B cell (primary cell): ENCODE data around the gene CYREN. TPM values are rescaled to one million over a fixed set of nuclear protein-coding genes. Genes with fewer than 3 reads are reported as not detected.

Source experiments
- ATAC-seq: fragments of 200-7000 bp; cut with Tn5 transposase; one replicate; pipeline ENCODE4 v1.10.0; 2021; ENCODE audit warnings: low read depth, mild to moderate bottlenecking, moderate number of reproducible peaks, moderate library complexity
- CTCF ChIA-PET: fragments of 350-600 bp; sonication (Branson Sonifier 250); formaldehyde crosslinking; loops from one replicate; lab custom pipeline; 2021; ENCODE audit warnings: antibody characterized with exemption, inconsistent platforms; lab: Charles Lee
- POLR2A ChIA-PET: fragments of 350-600 bp; sonication (Branson Sonifier 250); formaldehyde crosslinking; loops from one replicate; lab custom pipeline; 2021; ENCODE audit warnings: antibody characterized with exemption; lab: Charles Lee
- DNase-seq: peaks from one replicate; pipeline ENCODE4 v3.0.0; 2013
- H2AFZ ChIP-seq: 2 replicates; pipeline ENCODE4 v1.6.1; 2012; ENCODE audit warnings: mild to moderate bottlenecking, low read depth, low read length; ENCODE audit not compliant: insufficient read depth, poor library complexity, severe bottlenecking
- H3K27ac ChIP-seq, 2 donors: 1 replicate in 1 of 2; 2 replicates in 1 of 2; pipeline ENCODE4 v1.5.1; 2012 to 2013; ENCODE audit warnings: low read length in 2 of 2, mild to moderate bottlenecking in 2 of 2, moderate library complexity in 1 of 2
- H3K27me3 ChIP-seq, 4 experiments: fragments of 200-600 bp in 1 of 4; sonication (generic) in 1 of 4; replicated peaks in 1 of 4; 1 replicate in 2 of 4; 2 replicates in 2 of 4; pipeline versions ENCODE4 v1.6.1 to v1.7.0; 2013 to 2016; ENCODE audit warnings: low read length in 3 of 4, mild to moderate bottlenecking in 2 of 4, mixed read lengths in 1 of 4, moderate library complexity in 1 of 4; ENCODE audit not compliant: insufficient read depth in 4 of 4, control insufficient read depth in 3 of 4; ENCODE audit errors: control extremely low read depth in 1 of 4
- H3K36me3 ChIP-seq, 2 experiments: replicated peaks in 1 of 2; 1 replicate in 1 of 2; 2 replicates in 1 of 2; pipeline versions ENCODE4 v1.6.1 to v1.7.1; 2013; ENCODE audit warnings: low read length in 1 of 2; ENCODE audit not compliant: insufficient read depth in 2 of 2, control insufficient read depth in 1 of 2; ENCODE audit errors: control extremely low read depth in 1 of 2, extremely low read depth in 1 of 2
- H3K4me1 ChIP-seq, 2 donors: fragments of 200-600 bp in 1 of 2; sonication (generic) in 1 of 2; 1 replicate in 1 of 2; 2 replicates in 1 of 2; pipeline versions ENCODE4 v1.5.1 to v1.6.1; 2013 to 2017; ENCODE audit warnings: low read length in 2 of 2; ENCODE audit not compliant: control insufficient read depth in 2 of 2, insufficient read depth in 2 of 2
- H3K4me2 ChIP-seq: replicated peaks from 2 replicates; pipeline ENCODE3; 2012; ENCODE audit warnings: mild to moderate bottlenecking, low read depth, low read length; ENCODE audit not compliant: poor library complexity, severe bottlenecking
- H3K4me3 ChIP-seq, 5 experiments: fragments of 200-600 bp in 1 of 5; sonication (generic) in 1 of 5; 1 replicate in 3 of 5; 2 replicates in 2 of 5; pipeline versions ENCODE4 v1.5.1 to v1.7.0; 2011 to 2016; ENCODE audit warnings: low read length in 4 of 5, mild to moderate bottlenecking in 4 of 5, low read depth in 2 of 5, control low read depth in 1 of 5, moderate library complexity in 1 of 5; ENCODE audit not compliant: insufficient read depth in 1 of 5; ENCODE audit errors: control extremely low read depth in 1 of 5, extremely low read depth in 1 of 5
- H3K79me2 ChIP-seq: fragments of 200-600 bp; sonication (generic); one replicate; pipeline ENCODE4 v1.6.0; 2016; ENCODE audit warnings: low read length; ENCODE audit not compliant: control insufficient read depth, insufficient read depth
- H3K9ac ChIP-seq: fragments of 200-600 bp; sonication (generic); 2 replicates; pipeline ENCODE4 v1.6.1; 2017; ENCODE audit warnings: mild to moderate bottlenecking, low read length, moderate library complexity
- H3K9me3 ChIP-seq, 3 donors: one replicate each; pipeline versions ENCODE4 v1.6.1 to v1.7.1; 2013; ENCODE audit warnings: low read length in 2 of 3; ENCODE audit not compliant: control insufficient read depth in 2 of 3, insufficient read depth in 1 of 3; ENCODE audit errors: control extremely low read depth in 1 of 3
- H4K20me1 ChIP-seq: 2 replicates; pipeline ENCODE4 v1.6.0; 2012; ENCODE audit warnings: mild to moderate bottlenecking, low read length; ENCODE audit not compliant: insufficient read depth, control insufficient read depth, poor library complexity, severe bottlenecking
- H3K27ac Mint-ChIP-seq: one replicate; pipeline ENCODE4 v1.8.0; 2021; ENCODE audit warnings: mixed read lengths
- H3K27me3 Mint-ChIP-seq: one replicate; pipeline ENCODE4 v1.8.0; 2021; ENCODE audit warnings: mixed read lengths
- H3K4me1 Mint-ChIP-seq: one replicate; pipeline ENCODE4 v1.8.0; 2021; ENCODE audit warnings: mixed read lengths
- H3K4me3 Mint-ChIP-seq: one replicate; pipeline ENCODE4 v1.8.0; 2021; ENCODE audit warnings: mixed read lengths
- H3K9me3 Mint-ChIP-seq: one replicate; pipeline ENCODE4 v1.8.0; 2022; ENCODE audit warnings: mixed read lengths; ENCODE audit not compliant: insufficient read depth
- CTCF ChIP-seq: fragments of 200-600 bp; IDR thresholded peaks from one replicate; pipeline ENCODE4 v1.8.0; 2022; ENCODE audit warnings: antibody characterized with exemption, mild to moderate bottlenecking
- EZH2 ChIP-seq: IDR thresholded peaks from 2 replicates; pipeline ENCODE4 v1.6.1; 2012; ENCODE audit warnings: borderline replicate concordance, low read depth, mild to moderate bottlenecking, moderate library complexity, low read length; ENCODE audit not compliant: insufficient read depth, poor library complexity, severe bottlenecking
- WGBS: methylation state at CpG from one replicate; pipeline ENCODE4 v1.1.5; 2013; ENCODE audit warnings: missing lambda C conversion rate; ENCODE audit not compliant: insufficient coverage; 5-methylcytosine and 5-hydroxymethylcytosine counted together
- intact Hi-C: fragments of 100-400 bp; cut with micrococcal nuclease; formaldehyde crosslinking; loops from one replicate; pipeline ENCODE4 v1.10.0; 2022
- polyA plus RNA-seq: library from polyadenylated mRNA; depleted of rRNA; stranded (reverse); fragments of >200 nt; gene quantifications from 2 replicates; pipeline ENCODE4 v1.2.3, GENCODE V29; 2012
- total RNA-seq, 2 donors: library from RNA; stranded (reverse); fragments of 120-200 nt in 1 of 2; gene quantifications; 1 replicate in 1 of 2; 2 replicates in 1 of 2; pipeline versions ENCODE4 v1.2.3 to v1.2.4, GENCODE V29; 2013 to 2022

The CYREN gene
- total and polyA plus RNA-seq, 2 donors (not counting 1 experiment from before 2014, with no cell fraction given), result 19.2 to 54.6 TPM

GRCh38 chr7:135197906-135198655 lies 27.6 kb upstream of the CYREN start:
- Mint-ChIP-seq H3K4me3 (no peak overlapping the region), H3K4me1 (no peaks in the 10 kb centered on the region), H3K27ac (no peak overlapping the region), H3K27me3 (no peaks in the 10 kb centered on the region), H3K9me3 (no peaks in the 10 kb centered on the region)
- Histone ChIP-seq H3K4me3 (no peak overlapping the region), H3K9ac (no peak overlapping the region), H3K36me3 (peaks cover 3 to 89% of the 10 kb centered on the region in 2 experiments), H2AFZ (no peak overlapping the region), H3K4me1 (no peaks in the 10 kb centered on the region), H3K27ac (no peak overlapping the region), H3K27me3 (no peaks in the 10 kb centered on the region), H3K9me3 (no peaks in the 10 kb centered on the region), H3K4me2 (no peak overlapping the region), H4K20me1 (no peaks in the 10 kb centered on the region), H3K79me2 (peaks cover 5% of the 10 kb centered on the region)
- 95% methylated on average over 6 of the region's 15 CpGs for WGBS
- POLR2A ChIA-PET, result no interaction called here
- CTCF ChIA-PET, result no interaction called here
- DNase-seq, result no peak
- no peak for TF ChIP-seq EZH2
- no peak for TF ChIP-seq CTCF
- ATAC-seq, result no peak
- intact Hi-C loops, result no loop called here

- Histone ChIP-seq H3K4me3 (no peak overlapping the region), H3K9ac (no peak overlapping the region), H3K4me2 (no peak overlapping the region), H3K36me3 (peaks cover 2 to 89% of the 10 kb centered on the region in 2 experiments), H3K27ac (no peak overlapping the region), H3K79me2 (no peaks in the 10 kb centered on the region), H2AFZ (no peak overlapping the region), H4K20me1 (no peaks in the 10 kb centered on the region), H3K9me3 (no peaks in the 10 kb centered on the region), H3K4me1 (no peaks in the 10 kb centered on the region), H3K27me3 (no peaks in the 10 kb centered on the region)
- intact Hi-C loops, result no loop called here
- H3K4me1 Mint-ChIP-seq, result no peaks in the 10 kb centered on the region
- TF ChIP-seq EZH2, result no peak
- no peak for TF ChIP-seq CTCF
- no peak overlapping the region for H3K27ac Mint-ChIP-seq
- H3K9me3 Mint-ChIP-seq, result no peaks in the 10 kb centered on the region
- WGBS, result 90% methylated on average over 2 of the region's 2 CpGs
- DNase-seq (no peak), ATAC-seq (no peak)
- no peak overlapping the region for H3K4me3 Mint-ChIP-seq
- CTCF ChIA-PET, result no interaction called here
- H3K27me3 Mint-ChIP-seq, result no peaks in the 10 kb centered on the region
- POLR2A ChIA-PET, result no interaction called here
Observed at GRCh38 chr7:135197343-135197742, 26.8 kb upstream of the CYREN start.
